GM18517 (cell line): ENCODE measurements around the gene CCDC85C.
"Not testable (repeated sequence)": the region's sequence is repeated elsewhere in the genome, so short reads cannot be mapped to it uniquely, and the experiment has no call there.

Experiments used
- ATAC-seq: cut with Tn5 transposase; IDR thresholded peaks from one replicate; pipeline ENCODE4 v1.9.1; 2021; ENCODE audit warnings: mild to moderate bottlenecking, moderate library complexity; ENCODE audit not compliant: unreplicated experiment

Gene CCDC85C

GRCh38 chr14:99603471-99604277 lies at the start of gene CCDC85C:
TSS of gene CCDC85C (minus strand) at chr14:99604207. CDS start at chr14:99603959, 248 bp downstream.
- peak; percentile 11 for ATAC-seq

GRCh38 chr14:99651953-99652746 lies 48.1 kb upstream of the CCDC85C start:
- no peak for ATAC-seq

- no peak for ATAC-seq
Measured at GRCh38 chr14:99650189-99650588, 46.2 kb upstream of the CCDC85C start.

GRCh38 chr14:99649643-99650042 lies 45.6 kb upstream of the CCDC85C start:
- ATAC-seq, result no peak

GRCh38 chr14:99649219-99649618 lies 45.2 kb upstream of the CCDC85C start:
- ATAC-seq, result no peak

GRCh38 chr14:99648027-99648784 lies 44.2 kb upstream of the CCDC85C start:
- no peak for ATAC-seq

- ATAC-seq, result no peak
Measured at GRCh38 chr14:99647411-99647810, 43.4 kb upstream of the CCDC85C start.

- ATAC-seq, result no peak
Measured at GRCh38 chr14:99645545-99646505, 41.8 kb upstream of the CCDC85C start.

GRCh38 chr14:99644723-99645544 lies 40.9 kb upstream of the CCDC85C start, which contains the start of gene HHIPL1:
TSS of gene HHIPL1 (plus strand) at chr14:99645129. CDS start at chr14:99645208, 79 bp downstream.
- ATAC-seq, result no peak

GRCh38 chr14:99644035-99644587 lies 40.1 kb upstream of the CCDC85C start:
- ATAC-seq, result no peak

- no peak for ATAC-seq
Measured at GRCh38 chr14:99643343-99643742, 39.3 kb upstream of the CCDC85C start.

GRCh38 chr14:99642771-99643170 lies 38.8 kb upstream of the CCDC85C start:
- not testable (repeated sequence) for ATAC-seq

GRCh38 chr14:99637624-99638023 lies 33.6 kb upstream of the CCDC85C start:
- no peak for ATAC-seq

GRCh38 chr14:99636487-99636886 lies 32.5 kb upstream of the CCDC85C start:
- ATAC-seq, result no peak

GRCh38 chr14:99635116-99635515 lies 31.1 kb upstream of the CCDC85C start:
- ATAC-seq, result no peak

- no peak for ATAC-seq
Measured at GRCh38 chr14:99634443-99634842, 30.4 kb upstream of the CCDC85C start.

- ATAC-seq, result no peak
Measured at GRCh38 chr14:99633918-99634317, 29.9 kb upstream of the CCDC85C start.

GRCh38 chr14:99633141-99633540 lies 29.1 kb upstream of the CCDC85C start:
- ATAC-seq, result no peak
